ENCODE data around the gene VSTM2B.

DNA sequence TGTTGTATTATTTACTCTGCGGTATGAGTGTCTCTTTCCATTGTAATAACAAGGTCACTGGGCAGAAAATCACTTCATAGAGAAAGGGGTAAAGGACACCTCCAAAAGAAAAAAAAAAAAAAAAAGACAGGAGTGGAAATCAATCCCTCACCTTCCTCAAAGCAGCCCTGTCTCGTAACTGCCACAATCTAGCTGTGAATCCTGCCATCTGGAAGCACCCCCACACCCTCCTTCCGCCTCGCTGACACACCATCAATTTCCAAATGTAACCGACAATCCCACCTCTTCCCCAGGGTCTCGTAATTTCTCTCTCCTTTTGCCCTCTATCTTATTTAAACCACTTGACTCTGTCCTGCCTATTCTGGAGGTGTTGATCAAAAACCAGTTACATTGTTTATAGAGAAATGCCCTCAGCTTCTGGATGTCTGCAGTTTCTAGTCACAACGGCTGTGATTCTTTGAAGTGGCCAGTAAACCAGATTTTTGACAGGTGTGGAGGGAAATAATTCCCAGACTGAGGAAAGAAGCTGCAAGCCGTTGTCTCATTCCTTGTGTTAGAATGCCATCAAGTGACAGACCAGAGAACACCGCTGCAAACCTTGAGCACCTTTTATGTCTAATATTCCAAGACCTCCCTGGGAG is 71.2 kb downstream of the VSTM2B start:
- TF ChIP-seq, protein P1, sequence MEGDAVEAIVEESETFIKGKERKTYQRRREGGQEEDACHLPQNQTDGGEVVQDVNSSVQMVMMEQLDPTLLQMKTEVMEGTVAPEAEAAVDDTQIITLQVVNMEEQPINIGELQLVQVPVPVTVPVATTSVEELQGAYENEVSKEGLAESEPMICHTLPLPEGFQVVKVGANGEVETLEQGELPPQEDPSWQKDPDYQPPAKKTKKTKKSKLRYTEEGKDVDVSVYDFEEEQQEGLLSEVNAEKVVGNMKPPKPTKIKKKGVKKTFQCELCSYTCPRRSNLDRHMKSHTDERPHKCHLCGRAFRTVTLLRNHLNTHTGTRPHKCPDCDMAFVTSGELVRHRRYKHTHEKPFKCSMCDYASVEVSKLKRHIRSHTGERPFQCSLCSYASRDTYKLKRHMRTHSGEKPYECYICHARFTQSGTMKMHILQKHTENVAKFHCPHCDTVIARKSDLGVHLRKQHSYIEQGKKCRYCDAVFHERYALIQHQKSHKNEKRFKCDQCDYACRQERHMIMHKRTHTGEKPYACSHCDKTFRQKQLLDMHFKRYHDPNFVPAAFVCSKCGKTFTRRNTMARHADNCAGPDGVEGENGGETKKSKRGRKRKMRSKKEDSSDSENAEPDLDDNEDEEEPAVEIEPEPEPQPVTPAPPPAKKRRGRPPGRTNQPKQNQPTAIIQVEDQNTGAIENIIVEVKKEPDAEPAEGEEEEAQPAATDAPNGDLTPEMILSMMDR (IDR thresholded peaks at IDR 0.05; ENCODE audit: low read depth, low read length): peak; percentile 64
- TF ChIP-seq EZH2phosphoT487 (IDR thresholded peaks at IDR 0.05; ENCODE audit: low read depth): no peak
